ENCODE results near the gene F7.
"Not testable (repeated sequence)": the region's sequence is repeated elsewhere in the genome, so short reads cannot be mapped to it uniquely, and the experiment has no call there.

F7 gene

GRCh38 chr13:113157206-113157928 lies 51.8 kb downstream of the F7 start:
- no peak for FAIRE-seq

DNA sequence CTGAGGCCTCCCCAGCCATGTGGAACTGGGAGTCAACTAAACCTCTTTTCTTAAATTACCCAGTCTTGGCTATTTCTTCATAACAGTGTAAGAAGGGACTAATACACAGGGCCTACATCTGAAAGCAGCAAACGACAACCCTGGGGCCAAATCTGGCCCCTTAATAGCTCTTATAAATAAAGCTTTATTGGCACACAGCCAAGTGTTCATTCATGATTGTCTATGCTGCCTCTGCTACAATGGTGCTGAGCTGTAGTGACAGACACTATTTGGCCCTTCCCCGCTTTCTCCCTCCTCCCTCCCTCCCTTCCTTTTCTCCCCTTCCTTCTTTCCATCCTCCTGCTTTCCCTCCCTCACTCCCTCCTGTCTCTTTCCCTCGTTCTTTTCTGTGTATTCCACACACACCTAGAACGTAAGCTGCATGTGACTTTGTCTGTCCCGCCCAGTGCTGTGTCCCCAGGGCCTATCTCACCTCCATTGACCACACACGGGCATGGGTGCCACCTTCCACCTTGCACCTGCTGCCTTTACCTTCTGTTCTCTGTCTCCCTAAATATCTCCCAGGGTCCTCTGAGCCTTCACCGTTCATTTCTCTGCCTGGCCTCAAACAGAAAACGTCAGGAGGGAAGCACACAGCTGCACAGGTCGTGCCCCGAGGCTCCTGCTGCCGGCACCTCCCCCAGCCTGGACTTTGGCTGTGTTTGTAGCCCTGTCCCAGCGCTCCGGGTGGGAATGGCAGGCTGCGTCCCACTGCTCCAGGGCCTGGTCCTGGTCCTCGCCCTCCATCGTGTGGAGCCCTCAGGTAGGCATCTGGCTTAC lies 52.5 kb downstream of the F7 start, which contains the start of gene PROZ:
PROZ (plus strand) TSS at position 720 of the 819 bp plus-strand sequence; CDS start at position 733, 13 bp downstream.
- no peak for FAIRE-seq

DNA sequence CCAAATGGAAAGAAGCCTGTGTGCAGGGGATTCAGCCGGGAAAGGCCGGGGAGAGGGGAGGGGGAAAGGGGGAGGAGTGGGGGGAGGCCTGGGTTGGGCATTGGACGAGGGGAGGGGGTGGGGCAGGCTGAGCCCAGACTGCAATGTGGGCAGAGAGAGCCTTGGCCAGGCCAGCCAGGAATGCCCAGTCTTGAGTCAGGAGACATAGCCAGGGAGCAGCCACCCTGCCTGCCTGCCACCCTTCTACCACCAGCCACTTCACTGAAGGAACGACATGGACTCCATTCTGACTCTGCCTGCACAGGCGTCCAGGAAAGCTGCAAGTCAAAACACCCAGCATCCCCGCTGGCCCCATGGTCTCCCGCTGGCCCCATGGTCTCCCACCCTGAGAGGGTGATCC lies 53.4 kb downstream of the F7 start:
- FAIRE-seq = no peak

DNA sequence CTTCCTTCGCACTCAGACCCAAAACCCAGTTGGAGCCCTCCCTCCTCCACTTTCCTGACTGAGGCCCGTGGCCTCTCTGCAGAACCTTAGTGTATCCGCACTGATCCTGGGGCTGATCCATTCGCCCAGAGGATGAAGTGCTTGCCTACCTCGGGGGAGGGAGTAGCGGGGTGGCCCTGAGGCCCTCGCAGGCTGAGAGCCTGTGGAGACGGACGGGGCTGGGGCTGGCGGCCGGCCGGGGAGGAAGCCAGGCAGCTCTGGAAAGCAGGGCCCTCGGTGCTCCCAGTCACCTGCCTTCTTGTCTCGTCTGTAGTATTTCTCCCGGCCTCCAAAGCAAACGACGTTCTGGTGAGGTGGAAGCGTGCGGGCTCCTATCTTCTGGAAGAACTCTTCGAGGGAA lies 54.1 kb downstream of the F7 start:
- FAIRE-seq = no peak

GRCh38 chr13:113160983-113161382 lies 55.4 kb downstream of the F7 start:
- no peak for FAIRE-seq

- no peak for FAIRE-seq
Measured at GRCh38 chr13:113161433-113161832, 55.8 kb downstream of the F7 start.

DNA sequence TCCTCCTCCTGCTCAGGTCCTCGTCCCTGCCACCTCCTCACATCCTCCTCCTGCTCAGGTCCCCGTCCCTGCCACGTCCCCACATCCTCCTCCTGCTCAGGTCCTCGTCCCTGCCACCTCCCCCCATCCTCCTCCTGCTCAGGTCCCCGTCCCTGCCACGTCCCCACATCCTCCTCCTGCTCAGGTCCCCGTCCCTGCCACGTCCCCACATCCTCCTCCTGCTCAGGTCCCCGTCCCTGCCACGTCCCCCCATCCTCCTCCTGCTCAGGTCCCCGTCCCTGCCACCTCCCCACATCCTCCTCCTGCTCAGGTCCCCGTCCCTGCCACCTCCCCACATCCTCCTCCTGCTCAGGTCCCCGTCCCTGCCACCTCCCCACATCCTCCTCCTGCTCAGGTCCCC lies 56.4 kb downstream of the F7 start:
- not testable (repeated sequence) for FAIRE-seq

GRCh38 chr13:113162783-113163685 lies 57.4 kb downstream of the F7 start:
- FAIRE-seq = no peak

DNA sequence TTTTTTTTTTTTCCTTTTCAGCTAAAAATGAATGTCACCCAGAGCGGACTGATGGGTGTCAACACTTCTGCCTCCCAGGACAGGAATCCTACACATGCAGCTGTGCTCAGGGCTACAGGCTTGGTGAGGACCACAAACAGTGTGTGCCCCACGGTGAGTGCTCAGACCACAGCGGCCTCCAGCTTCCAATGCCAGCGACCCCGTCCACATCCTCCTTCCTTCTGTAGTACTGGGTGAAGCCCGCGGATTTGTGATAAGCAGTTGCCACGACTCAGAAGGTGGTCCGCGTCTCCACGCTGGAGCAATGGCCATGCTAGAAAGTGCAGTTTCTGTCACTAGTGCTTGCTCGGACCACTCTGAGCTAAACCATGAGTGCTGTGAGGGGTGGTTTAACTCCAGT lies 58.9 kb downstream of the F7 start:
- FAIRE-seq = no peak

DNA sequence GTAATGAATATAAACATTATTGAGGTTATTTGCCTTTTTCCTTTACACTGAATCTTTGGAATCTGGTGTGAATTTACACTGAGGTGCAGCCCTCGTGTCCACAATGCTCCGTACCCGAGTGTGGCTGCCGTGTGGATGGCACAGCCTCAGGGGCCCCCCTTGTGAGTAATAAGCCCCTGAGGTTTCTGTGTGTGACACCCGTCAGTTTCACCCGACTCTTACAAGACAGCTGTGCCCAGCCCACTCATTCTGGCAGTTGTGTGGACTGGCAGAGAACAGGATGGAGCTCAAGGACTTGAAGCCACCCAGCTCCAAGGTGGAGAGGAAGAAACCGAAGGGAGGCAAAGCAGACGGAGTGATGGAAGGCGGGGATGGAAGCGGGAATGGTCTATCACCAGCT lies 60.7 kb downstream of the F7 start:
- FAIRE-seq = no peak

DNA sequence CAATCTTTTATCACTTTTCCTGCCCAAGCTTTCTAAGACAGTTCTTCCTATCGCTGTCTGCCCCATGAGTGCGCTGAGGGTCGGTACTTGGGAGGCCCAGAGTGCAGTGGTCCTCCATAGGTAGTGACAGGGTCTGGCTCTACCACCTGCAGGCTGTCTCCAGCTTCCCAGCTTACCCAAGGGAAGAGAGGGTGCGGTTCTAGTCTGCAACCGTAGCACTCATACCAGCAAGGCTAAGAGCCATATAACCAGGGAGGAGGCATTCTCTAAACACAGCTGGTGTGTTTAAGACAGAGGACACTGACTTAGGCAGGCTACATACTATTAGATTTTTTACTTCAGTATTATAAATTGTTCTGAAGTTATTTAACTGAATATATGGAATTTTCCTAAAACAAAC lies 61.1 kb downstream of the F7 start:
- FAIRE-seq = no peak

DNA sequence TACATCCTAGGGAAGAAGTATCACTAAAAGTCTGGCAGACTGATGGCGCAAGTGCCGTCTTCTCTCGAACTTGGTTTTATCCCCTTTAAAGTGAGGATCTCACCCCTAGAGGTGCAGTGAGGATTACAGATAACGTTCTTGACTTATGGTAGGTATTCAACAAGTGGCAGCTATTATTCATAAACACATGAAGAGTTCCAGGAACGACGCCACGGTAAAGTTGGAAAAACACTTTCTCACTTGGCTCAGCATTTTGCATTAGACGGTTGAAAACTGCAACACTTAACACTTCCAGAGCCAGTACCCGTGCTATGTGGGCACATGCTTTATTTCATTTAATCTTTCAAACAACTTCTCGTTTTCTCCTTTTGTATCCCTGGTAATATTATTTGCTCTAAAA lies 61.6 kb downstream of the F7 start:
- no peak for FAIRE-seq

DNA sequence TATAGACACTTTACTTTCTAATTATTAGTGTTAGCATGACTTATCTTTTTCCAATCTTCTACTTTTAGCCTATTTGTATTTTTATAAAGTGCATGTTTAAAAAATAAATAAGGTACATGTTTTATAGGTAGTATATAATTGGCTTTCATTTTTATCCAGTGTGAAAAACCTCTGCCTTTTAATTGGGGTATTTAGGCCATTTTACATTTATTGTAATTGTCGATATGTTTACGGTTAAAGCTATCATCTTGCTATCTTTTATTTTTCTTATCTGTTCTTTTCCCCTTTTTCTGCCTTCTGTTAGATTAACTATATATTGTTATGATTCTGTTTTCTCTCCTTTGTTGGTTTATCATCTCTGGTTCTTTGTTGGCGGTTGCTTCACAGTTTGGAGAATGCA lies 62.0 kb downstream of the F7 start:
- no peak for FAIRE-seq

- FAIRE-seq = no peak
Measured at GRCh38 chr13:113168211-113168610, 62.6 kb downstream of the F7 start.

DNA sequence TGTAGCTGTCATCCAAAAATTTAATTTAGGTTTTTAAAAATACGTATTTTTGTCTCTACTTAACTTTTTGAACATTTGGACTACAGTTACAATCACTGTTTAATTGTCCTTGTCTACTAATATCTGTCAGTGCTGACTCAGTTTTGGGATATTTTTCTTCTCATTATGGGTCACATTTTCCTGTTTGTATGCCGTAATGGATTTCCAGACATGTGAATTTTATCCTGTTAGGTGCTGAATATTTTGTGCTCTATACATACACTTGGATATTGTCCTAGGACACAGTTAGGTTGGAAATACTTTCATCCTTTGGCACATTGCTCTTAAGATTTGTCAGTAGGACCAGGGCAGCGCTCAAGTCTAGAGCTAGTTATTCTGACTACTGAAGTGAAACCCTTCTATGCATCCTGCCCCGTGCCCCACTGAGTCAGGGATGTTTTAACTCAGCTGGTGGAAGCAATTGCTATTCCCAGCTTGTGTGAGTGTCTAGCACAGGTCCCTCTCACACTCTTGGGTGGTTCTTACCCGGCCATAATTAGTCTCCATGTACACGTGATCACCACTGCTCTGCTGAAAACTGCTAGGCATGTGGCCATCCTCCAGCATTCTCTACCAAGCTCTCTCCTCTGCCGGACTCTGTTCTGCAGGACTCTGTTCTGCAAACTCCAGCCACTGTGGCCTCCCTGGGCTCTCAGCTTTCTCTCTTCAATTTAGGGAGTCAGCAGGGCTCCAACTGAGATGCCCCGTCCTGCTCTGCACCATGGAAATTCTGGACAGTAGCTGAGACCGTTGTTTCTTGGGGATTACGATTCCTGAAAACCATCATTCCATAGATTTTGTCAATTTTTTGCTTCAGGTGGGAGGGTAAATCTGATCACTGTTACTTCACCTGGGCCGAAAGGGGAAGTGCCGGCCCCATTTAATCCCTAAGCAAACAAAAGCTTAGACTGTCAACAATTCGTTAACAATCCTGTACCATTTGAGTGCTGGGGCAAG lies 64.0 kb downstream of the F7 start:
- FAIRE-seq = no peak

Data from colon (tissue), 2 donors.